Lower lobe of right lung (tissue), 2 donors: ENCODE measurements around the gene PPP3CB. TPM values are rescaled to one million over a fixed set of nuclear protein-coding genes. Genes with fewer than 3 reads are reported as not detected.

Source experiments
- ATAC-seq, 2 donors: fragments of 200-7000 bp; cut with Tn5 transposase; one replicate each; pipeline ENCODE4 v1.9.1; 2020 to 2022; ENCODE audit warnings: mild to moderate bottlenecking in 2 of 2, moderate library complexity in 2 of 2
- DNase-seq: peaks from one replicate; pipeline ENCODE4 v3.0.0-alpha.2; 2020
- H3K27ac ChIP-seq: fragments of 200-600 bp; one replicate; pipeline ENCODE4 v1.8.0; 2022
- H3K27me3 ChIP-seq: fragments of 200-600 bp; one replicate; pipeline ENCODE4 v1.8.0; 2022; ENCODE audit warnings: low read depth
- H3K36me3 ChIP-seq: fragments of 200-600 bp; one replicate; pipeline ENCODE4 v1.8.0; 2022; ENCODE audit warnings: mild to moderate bottlenecking
- H3K4me1 ChIP-seq: fragments of 200-600 bp; one replicate; pipeline ENCODE4 v1.8.0; 2022
- H3K4me3 ChIP-seq: fragments of 200-600 bp; one replicate; pipeline ENCODE4 v1.8.0; 2022; ENCODE audit warnings: mild to moderate bottlenecking
- H3K9me3 ChIP-seq: fragments of 200-600 bp; one replicate; pipeline ENCODE4 v1.8.0; 2022
- intact Hi-C: fragments of 100-400 bp; cut with DNase I; formaldehyde crosslinking; loops from one replicate; pipeline ENCODE4 v1.11.0; 2022
- total RNA-seq: library from RNA; stranded (reverse); fragmentation: NEBNext Ultra II Directional; extraction: Animal tissue kit (Norgen Biotek cat#: 25700); gene quantifications from one replicate; pipeline ENCODE4 v1.2.1, GENCODE V29; 2021
- TF ChIP-seq, protein P1 (sequence below): fragments of 200-600 bp; IDR thresholded peaks from one replicate; pipeline ENCODE4 v1.8.0; 2022; ENCODE audit warnings: antibody characterized with exemption, mild to moderate bottlenecking
- donor health status: DM: no; HTN: yes; CAD: no; lungs with severe emphysema.

The PPP3CB gene
- total RNA-seq, 1 donor from 2014 or later: 41.3 TPM

DNA sequence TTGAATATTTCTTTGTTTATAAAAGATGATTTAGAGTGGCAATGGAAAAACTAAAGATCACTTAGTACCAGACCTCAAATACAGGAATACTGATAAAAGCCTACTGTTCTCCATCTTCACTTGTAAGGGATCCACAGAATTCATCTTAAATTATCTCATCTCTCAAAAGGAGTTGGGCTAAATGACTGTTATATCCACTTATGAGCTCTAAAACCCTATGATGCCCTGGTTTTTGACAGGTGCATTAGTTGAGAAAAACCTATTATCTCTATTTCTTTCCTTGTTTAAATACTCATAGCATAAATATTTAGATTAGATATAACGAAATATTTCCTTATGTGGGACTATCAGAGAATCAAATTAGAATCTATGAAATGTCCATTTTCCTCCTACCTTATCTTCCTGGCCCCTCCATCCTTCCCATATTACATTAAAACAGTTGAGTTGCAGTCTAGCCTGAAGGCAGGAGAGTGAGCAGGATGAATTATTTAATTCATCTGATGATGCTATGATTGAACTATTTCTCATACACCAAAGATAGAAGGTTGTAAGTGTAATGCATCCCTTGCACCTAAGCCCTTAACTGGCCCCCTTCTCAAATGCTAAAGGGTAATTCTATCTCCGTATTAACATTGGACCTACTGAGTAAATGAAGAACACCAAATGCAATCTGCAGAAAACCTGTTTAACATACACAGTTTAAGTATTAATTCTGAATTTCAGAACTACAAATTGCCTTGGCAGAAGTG is 29.7 kb downstream of the PPP3CB start:
- Histone ChIP-seq H3K4me3 (no peak overlapping the region), H3K27ac (no peak overlapping the region), H3K4me1 (no peaks in the 10 kb centered on the region), H3K9me3 (no peaks in the 10 kb centered on the region), H3K27me3 (no peaks in the 10 kb centered on the region), H3K36me3 (peaks cover 86% of the 10 kb centered on the region)
- TF ChIP-seq, protein P1, sequence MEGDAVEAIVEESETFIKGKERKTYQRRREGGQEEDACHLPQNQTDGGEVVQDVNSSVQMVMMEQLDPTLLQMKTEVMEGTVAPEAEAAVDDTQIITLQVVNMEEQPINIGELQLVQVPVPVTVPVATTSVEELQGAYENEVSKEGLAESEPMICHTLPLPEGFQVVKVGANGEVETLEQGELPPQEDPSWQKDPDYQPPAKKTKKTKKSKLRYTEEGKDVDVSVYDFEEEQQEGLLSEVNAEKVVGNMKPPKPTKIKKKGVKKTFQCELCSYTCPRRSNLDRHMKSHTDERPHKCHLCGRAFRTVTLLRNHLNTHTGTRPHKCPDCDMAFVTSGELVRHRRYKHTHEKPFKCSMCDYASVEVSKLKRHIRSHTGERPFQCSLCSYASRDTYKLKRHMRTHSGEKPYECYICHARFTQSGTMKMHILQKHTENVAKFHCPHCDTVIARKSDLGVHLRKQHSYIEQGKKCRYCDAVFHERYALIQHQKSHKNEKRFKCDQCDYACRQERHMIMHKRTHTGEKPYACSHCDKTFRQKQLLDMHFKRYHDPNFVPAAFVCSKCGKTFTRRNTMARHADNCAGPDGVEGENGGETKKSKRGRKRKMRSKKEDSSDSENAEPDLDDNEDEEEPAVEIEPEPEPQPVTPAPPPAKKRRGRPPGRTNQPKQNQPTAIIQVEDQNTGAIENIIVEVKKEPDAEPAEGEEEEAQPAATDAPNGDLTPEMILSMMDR: no peak
- intact Hi-C loops: no loop called here
- ATAC-seq (no peak), DNase-seq (no peak)

DNA sequence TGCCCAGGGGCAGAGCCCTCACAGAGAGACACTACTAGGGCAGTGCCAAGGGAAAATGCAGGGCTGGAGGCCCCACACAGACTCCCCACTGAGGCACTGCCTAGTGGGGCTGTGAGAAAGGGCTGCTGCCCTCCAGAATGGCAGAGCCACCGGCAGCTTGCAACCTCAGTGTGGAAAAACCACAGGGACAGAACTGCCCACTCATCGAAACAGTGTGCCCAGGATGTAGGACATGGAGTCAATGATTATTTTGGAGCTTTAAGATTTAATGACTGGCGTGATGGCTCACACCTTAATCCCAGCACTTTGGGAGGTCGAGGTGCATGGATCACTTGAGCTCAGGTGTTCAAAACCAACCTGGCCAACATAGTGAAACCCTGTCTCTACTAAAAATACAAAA is 34.9 kb downstream of the PPP3CB start:
- peaks cover 43% of the 10 kb centered on the region for H3K36me3 ChIP-seq
- no peaks in the 10 kb centered on the region for H3K4me1 ChIP-seq
- TF ChIP-seq, protein P1: no peak
- no peaks in the 10 kb centered on the region for H3K27me3 ChIP-seq
- ATAC-seq: no peak
- intact Hi-C loops: no loop called here
- no peak overlapping the region for H3K27ac ChIP-seq
- DNase-seq: no peak
- H3K4me3 ChIP-seq: no peak overlapping the region
- H3K9me3 ChIP-seq: no peaks in the 10 kb centered on the region

DNA sequence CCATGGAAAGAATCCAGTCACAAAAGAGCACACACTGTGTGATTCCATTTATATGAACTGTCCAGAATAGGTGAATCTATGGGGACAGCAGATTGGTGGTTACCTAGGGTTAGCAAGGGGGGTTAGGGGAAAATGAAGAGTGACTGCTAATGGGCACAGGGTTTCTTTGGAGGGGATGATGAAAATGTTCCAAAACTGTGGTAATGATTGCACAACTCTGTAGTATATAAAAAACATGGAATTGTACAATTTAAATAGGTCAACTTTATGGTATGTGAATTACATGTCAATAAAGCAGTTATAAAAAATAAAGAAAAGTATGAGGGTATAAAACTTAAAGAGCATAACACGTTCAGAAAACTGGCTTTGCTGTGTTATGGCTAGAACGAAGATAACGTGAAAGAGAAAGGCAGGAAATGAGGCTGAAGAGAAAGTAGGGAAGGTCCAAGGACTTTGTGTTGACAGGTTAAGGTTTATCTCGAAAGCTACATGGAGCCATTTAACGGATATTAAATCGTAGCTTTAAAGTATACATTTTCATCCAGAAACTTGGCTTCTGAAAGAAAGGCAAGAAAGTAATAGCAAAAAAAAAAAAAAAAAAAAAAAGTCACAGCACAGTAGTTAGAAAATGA is 36.0 kb downstream of the PPP3CB start:
- no peak for DNase-seq
- TF ChIP-seq, protein P1: no peak
- Histone ChIP-seq H3K36me3 (peaks cover 32% of the 10 kb centered on the region), H3K4me3 (no peak overlapping the region), H3K27ac (no peak overlapping the region), H3K4me1 (no peaks in the 10 kb centered on the region), H3K27me3 (no peaks in the 10 kb centered on the region), H3K9me3 (no peaks in the 10 kb centered on the region)
- intact Hi-C loops: no loop called here
- ATAC-seq: no peak

DNA sequence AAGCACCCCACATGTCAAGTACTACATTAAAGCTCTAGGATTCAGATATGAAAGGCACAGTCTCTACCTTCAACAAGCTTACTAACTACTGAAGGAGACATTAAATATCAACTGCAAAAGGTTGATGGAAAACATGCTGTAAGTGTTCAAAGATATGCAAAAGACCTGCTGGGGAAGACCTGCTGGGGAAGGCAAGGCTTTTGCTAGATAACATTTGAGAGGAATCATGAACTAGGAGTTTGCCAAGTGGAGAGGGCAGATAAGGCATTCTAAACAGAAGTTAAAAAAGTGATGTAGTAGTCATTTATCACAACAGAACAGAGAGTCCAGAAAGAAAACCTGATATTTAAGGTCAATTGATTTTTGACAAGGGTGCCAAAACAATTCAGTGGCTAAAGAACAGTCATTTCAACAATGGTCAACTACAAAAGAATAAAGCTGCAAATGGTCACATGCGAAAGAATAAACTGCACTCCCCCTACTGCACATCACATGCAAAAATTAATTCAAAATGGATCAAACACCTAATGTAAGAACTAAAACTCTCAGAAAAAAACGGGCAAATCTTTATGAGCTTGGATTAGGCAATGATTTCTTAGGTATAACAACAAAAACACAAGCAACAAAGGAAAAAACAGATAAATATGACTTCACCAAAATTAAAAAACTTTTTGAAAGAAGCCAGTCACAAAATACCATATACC is 39.5 kb downstream of the PPP3CB start:
- peaks cover 34% of the 10 kb centered on the region for H3K36me3 ChIP-seq

DNA sequence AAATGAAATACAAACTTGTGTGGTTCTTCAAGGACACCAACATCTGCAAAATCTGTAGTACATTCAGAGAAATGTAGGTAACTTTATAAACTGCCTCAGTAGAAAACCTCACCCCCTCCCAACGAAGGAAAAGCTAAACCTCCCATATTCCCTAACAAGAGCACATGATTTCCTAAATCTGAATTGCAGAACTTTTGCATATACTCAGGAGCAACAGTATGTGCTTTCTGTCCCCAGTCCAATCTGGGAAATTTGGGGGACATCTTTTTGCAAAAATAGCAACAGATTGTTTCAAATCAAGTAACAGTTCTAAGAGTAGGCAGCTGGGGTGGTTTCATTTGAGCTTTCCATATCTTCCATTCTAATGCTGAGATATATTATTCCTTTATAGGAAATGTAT is 46.7 kb downstream of the PPP3CB start:
- ATAC-seq (no peak), DNase-seq (no peak)
- intact Hi-C loops: no loop called here
- H3K36me3 ChIP-seq: peaks cover 58% of the 10 kb centered on the region
- TF ChIP-seq, protein P1: no peak
- H3K9me3 ChIP-seq: no peaks in the 10 kb centered on the region
- H3K4me3 ChIP-seq: no peak overlapping the region
- no peaks in the 10 kb centered on the region for H3K27me3 ChIP-seq
- H3K27ac ChIP-seq: no peak overlapping the region
- no peaks in the 10 kb centered on the region for H3K4me1 ChIP-seq

More for the DNA sequence above, 39.5 kb downstream of the PPP3CB start:
- Histone ChIP-seq H3K27me3 (no peaks in the 10 kb centered on the region), H3K4me3 (no peak overlapping the region), H3K9me3 (no peaks in the 10 kb centered on the region), H3K4me1 (no peaks in the 10 kb centered on the region), H3K27ac (no peak overlapping the region)
- TF ChIP-seq, protein P1: no peak
- ATAC-seq (no peak), DNase-seq (no peak)
- intact Hi-C loops: no loop called here
